Stimulated activated CD4-positive, alpha-beta T cell treated with anti-CD3 and anti-CD28 coated beads, Interleukin-15, amount 100 ng/mL, for 24 hours (primary cell): ENCODE results near the gene CEP72.
"Not testable (repeated sequence)": the region's sequence is repeated elsewhere in the genome, so short reads cannot be mapped to it uniquely, and the experiment has no call there.

Experiments used
- DNase-seq: peaks from one replicate; pipeline ENCODE4 v3.0.0-alpha.2; 2020

Gene CEP72

GRCh38 chr5:673831-674629, 61.9 kb downstream of the CEP72 start:
- no peak for DNase-seq

- no peak for DNase-seq
Observed at GRCh38 chr5:674630-675011, 62.5 kb downstream of the CEP72 start.

DNA sequence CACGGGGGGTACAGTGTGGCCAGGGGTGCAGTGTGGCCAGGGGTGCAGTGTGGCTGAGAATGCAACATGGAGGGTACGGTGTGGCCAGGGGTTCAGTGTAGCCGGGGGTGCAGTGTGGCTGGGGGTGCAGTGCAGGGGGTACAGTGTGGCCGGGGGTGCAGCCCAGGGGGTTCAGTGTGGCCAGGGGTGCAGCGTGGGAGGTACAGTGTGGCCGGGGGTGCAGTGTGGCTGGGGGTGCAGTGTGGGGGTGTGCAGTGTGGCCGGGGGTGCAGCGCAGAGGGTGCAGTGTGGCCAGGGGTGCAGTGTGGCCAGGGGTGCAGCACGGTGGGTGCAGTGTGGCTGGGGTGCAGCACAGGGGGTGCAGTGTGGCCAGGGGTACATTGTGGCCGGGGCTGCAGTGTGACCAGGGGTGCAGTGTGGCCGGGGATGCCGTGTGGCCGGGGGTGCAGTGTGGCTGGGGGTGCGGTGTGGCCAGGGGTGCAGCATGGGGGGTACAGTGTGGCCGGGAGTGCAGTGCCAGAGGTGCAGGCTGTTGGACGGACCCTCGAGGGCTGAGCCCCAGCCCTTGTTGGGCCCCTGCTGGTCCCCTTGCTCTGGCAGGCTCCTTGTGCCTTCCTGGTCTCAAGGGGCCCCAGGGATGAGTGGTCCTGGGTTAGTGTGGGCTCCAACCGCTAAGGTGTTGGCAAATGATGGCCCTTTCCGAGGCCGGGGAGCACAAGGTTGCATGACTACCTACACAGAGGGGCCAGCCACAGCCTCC, 63.2 kb downstream of the CEP72 start:
- no peak for DNase-seq

- no peak for DNase-seq
Observed at GRCh38 chr5:675871-676698, 63.9 kb downstream of the CEP72 start.

DNA sequence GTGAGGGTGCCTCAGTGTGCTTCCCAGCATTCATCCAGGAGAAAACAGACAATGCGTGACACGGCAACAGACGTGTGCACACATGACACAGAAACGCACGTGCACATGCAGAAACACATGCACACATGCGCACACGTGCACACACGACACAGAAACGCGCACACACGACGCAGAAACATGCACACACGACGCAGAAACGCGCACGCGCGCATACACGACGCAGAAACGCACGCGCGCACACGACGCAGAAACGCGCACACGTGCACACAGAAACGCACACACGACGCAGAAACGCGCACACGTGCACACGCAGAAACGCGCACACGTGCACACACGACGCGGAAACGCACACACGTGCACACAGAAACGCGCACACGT, 64.5 kb downstream of the CEP72 start:
- DNase-seq: no peak

GRCh38 chr5:677131-678101, 65.3 kb downstream of the CEP72 start:
- DNase-seq: no peak

- not testable (repeated sequence) for DNase-seq
Observed at GRCh38 chr5:678521-678920, 66.4 kb downstream of the CEP72 start.

GRCh38 chr5:679166-679895, 67.2 kb downstream of the CEP72 start:
- not testable (repeated sequence) for DNase-seq

DNA sequence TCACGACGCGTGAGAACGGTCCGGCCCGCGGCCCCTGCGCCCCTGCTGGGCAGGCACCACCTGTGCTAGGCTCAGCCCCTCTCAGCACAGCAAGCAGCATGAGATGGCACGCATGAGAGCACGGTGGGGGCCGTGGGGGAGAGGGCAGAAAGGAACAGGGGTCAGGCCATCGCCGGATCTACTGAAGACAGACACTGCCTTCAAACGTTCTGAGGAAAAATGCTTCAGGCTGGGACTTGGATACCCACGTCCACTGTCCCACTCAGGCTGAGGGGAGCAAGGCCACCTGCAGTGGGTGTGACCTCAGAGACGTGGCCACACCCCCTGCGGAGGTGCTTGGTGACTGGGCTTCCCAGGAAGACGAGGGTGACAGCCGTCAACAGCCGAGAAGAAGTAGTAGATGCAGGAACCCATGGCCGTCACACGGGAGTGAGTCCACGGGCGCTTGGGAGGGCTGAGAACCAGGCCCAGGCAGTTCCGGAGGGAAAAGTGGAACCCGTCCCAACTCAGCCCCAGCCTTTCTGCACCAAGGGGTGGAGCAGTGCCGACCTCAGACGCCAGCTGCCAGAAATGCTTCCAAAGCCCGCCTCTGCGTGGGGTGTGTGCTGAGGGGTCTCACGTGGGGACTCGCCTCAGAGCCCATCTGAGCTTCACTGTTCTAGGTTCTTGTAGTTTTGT, 68.1 kb downstream of the CEP72 start:
- not testable (repeated sequence) for DNase-seq

GRCh38 chr5:680836-681235, 68.7 kb downstream of the CEP72 start:
- DNase-seq: not testable (repeated sequence)

DNA sequence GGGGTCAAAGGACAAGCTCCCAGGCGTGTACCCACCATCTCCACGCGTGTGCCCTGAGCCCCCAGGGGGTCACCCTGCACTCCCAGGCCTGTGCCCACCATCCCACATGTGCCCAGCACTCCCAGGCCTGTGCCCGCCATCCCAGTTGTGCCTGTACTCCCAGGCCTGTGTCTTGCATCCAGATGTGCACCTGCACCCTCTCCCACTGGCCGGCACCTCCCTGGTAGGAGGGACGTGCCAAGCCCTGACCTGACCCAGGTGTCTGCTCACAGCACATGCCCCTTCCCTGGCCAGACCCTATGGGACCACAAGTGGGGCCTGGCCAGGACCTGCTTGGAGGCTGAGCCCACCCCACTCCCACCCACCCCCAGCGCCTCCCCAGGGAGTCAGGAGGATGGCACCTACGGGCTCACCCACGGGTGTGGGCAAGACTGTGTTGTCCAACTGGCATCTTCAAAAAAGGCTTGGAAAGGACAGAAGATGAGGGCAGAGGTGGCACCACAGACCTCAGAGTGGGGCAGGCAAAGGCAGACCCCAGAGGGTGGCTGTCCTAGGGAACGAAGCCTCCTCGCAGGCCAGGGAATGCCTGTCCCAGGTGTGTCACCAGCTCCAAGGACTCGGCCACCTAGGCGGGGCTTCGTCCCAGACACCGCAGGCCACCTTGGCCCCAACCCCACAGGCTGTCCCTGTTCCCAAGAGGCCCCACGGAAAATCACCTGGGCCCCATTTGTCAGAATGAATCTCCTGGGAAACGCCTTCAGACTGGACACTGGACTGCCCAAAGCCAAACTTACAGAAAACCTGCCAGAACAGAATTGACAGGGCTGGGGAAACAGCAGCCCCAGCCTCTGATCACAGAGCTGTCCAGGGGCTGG, 69.4 kb downstream of the CEP72 start:
- DNase-seq: not testable (repeated sequence)

DNA sequence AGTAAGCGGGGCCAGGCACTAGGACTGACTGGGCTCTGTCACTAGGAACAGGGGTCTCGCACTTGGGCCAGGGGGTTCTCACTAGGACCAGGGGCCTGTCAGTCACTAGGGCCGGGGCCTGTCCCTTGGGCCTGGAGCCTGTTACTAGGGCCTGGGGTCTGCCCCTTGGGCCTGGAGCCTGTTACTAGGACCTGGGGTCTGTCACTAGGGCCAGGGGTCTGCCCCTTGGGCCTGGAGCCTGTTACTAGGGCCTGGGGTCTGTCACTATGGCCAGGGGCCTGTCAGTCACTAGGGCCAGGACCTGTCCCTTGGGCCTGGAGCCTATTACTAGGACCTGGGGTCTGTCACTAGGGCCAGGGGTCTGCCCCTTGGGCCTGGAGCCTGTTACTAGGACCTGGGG, 70.1 kb downstream of the CEP72 start:
- not testable (repeated sequence) for DNase-seq

GRCh38 chr5:682651-683358, 70.7 kb downstream of the CEP72 start:
- DNase-seq: not testable (repeated sequence)

DNA sequence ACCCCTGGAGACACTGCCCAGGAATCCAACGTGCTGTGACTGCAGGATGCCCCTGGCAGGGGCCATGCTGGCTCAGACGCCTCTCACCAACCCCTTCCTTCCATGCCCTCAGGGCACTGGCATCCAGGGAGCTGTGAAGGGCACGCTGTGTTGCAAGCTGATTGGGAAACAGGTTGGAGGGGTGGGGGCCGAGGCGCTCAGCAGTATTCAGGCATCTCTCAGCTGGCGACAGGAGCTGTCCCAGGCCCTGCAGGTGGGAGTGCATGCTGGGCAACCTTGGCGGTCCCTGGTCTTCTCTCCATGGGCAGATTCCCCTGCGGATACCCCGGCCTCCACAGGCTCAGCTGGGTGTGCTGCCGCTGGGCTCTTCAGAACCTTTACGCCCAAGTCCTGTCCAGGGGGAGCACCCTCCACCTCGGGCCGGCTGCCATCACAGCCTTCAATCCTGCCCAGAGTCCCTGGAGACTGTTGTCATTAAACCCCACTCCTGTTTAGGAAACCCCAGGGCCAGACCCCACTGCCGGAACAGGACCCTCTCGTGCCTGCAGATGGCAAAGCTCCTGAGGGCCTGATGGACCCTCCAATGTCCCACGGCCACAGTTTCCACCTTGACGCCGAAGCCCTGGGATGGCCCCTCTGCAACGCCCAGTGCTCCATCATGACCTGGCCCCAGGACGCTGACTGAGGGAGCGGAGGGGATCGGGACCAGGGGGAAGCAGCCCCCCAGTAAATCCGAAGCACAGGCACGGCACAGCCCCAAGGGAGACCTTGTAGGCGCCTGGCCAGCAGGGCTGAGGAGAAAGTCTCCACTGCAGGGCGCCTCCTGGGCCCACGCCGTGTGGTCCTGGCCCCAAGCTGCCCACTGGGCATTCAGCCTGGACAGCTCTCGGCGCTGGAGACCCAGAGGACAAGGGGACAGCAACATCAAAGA, 71.7 kb downstream of the CEP72 start:
- DNase-seq: no peak

- no peak for DNase-seq
Observed at GRCh38 chr5:684751-685216, 72.6 kb downstream of the CEP72 start.

GRCh38 chr5:685262-686171, 73.4 kb downstream of the CEP72 start:
- no peak for DNase-seq

- DNase-seq: not testable (repeated sequence)
Observed at GRCh38 chr5:686172-686523, 74.0 kb downstream of the CEP72 start.
